Occipital lobe (tissue), 2 donors: Measurements from ENCODE around the gene PRRC2C. TPM values are rescaled to one million over a fixed set of nuclear protein-coding genes. Genes with fewer than 3 reads are reported as not detected.
"Not testable (repeated sequence)": the region's sequence is repeated elsewhere in the genome, so short reads cannot be mapped to it uniquely, and the experiment has no call there.

Experiments used
- DNase-seq: peaks from one replicate; lab custom pipeline; 2025; lab: John Stamatoyannopoulos, UW
- total RNA-seq: library from RNA; depleted of rRNA; stranded (reverse); fragments of >200 nt; gene quantifications from one replicate; pipeline ENCODE4 v1.2.3, GENCODE V29; 2014

Gene PRRC2C
- 34.2 TPM for total RNA-seq

GRCh38 chr1:171485375-171486047 lies at the start of gene PRRC2C:
Gene PRRC2C (plus strand): TSS chr1:171485530. CDS start chr1:171512089, 26,559 bp downstream.
- DNase-seq: peak; percentile 86

GRCh38 chr1:171438441-171438840 lies 46.9 kb upstream of the PRRC2C start:
- no peak for DNase-seq

GRCh38 chr1:171440201-171440600 lies 45.1 kb upstream of the PRRC2C start:
- not testable (repeated sequence) for DNase-seq

- not testable (repeated sequence) for DNase-seq
Observed at GRCh38 chr1:171441278-171441895, 43.9 kb upstream of the PRRC2C start.

GRCh38 chr1:171446386-171446785 lies 38.9 kb upstream of the PRRC2C start:
- no peak for DNase-seq

GRCh38 chr1:171455967-171456366 lies 29.4 kb upstream of the PRRC2C start:
- no peak for DNase-seq

- peak; percentile 6 for DNase-seq
Observed at GRCh38 chr1:171457412-171457811, 27.9 kb upstream of the PRRC2C start.

GRCh38 chr1:171460018-171460620 lies 25.2 kb upstream of the PRRC2C start:
- DNase-seq: no peak

- DNase-seq: no peak
Observed at GRCh38 chr1:171467626-171468025, 17.7 kb upstream of the PRRC2C start.

GRCh38 chr1:171468120-171468750 lies 17.1 kb upstream of the PRRC2C start:
- DNase-seq: no peak

- no peak for DNase-seq
Observed at GRCh38 chr1:171470726-171471125, 14.6 kb upstream of the PRRC2C start.

- no peak for DNase-seq
Observed at GRCh38 chr1:171472183-171472647, 13.1 kb upstream of the PRRC2C start.

- DNase-seq: no peak
Observed at GRCh38 chr1:171476829-171477228, 8.5 kb upstream of the PRRC2C start.

- no peak for DNase-seq
Observed at GRCh38 chr1:171477804-171478203, 7.5 kb upstream of the PRRC2C start.

- no peak for DNase-seq
Observed at GRCh38 chr1:171480035-171480434, 5.3 kb upstream of the PRRC2C start.

GRCh38 chr1:171484760-171485374 lies 463 bp upstream of the PRRC2C start:
- no peak for DNase-seq

- peak; percentile 26 for DNase-seq
Observed at GRCh38 chr1:171486048-171486519, 754 bp downstream of the PRRC2C start.

GRCh38 chr1:171487038-171487437 lies 1.7 kb downstream of the PRRC2C start:
- DNase-seq: no peak

GRCh38 chr1:171488190-171488929 lies 3.0 kb downstream of the PRRC2C start:
- no peak for DNase-seq

- no peak for DNase-seq
Observed at GRCh38 chr1:171494076-171494475, 8.7 kb downstream of the PRRC2C start.

- DNase-seq: no peak
Observed at GRCh38 chr1:171495444-171495843, 10.1 kb downstream of the PRRC2C start.
